ENCODE data around the gene SUGCT. TPM values are rescaled to one million over a fixed set of nuclear protein-coding genes. Genes with fewer than 3 reads are reported as not detected.
"Not testable (repeated sequence)": the region's sequence is repeated elsewhere in the genome, so short reads cannot be mapped to it uniquely, and the experiment has no call there.

SUGCT gene
- total RNA-seq, 1 donor from 2014 or later, result 9.9 TPM

DNA sequence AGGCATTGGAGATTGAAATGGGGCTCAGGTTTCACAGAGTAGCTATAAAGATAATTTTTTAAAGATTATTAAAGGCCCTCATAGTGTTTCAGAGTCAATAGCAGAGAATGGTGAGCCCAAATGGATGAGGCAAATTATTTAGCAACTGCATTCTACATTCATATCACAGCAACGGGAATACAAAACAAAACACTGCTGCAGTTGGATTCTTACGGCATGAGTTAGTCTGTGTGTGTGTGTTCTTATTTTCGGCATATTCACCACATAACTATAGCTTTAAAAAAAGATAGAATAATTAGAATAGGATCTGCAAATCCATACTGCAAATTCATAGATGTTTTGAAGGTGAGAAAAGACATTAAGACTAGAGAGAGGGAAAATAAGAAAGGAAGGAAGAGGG, 66.0 kb downstream of the SUGCT start:
- peak; percentile 23 for DNase-seq

DNA sequence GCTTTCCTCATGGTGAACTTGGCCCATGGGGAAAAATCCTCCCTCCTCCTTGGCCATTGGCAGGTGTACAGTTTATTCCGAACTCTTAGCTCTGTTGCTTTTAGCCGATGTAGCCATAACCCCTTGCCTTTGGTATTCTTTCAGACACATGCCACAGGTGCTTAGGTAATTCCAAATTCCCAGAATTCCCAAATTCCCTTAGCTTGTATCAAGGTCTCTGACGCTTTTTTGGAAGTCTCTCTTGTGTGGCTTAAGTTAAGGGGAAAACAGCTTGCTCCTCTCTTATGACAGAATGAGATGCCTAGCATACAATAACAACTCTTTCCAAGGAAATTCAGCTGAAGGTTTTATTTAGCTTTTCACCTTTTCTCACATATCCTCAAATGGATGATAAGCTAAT, 68.0 kb downstream of the SUGCT start:
- DNase-seq, result no peak

DNA sequence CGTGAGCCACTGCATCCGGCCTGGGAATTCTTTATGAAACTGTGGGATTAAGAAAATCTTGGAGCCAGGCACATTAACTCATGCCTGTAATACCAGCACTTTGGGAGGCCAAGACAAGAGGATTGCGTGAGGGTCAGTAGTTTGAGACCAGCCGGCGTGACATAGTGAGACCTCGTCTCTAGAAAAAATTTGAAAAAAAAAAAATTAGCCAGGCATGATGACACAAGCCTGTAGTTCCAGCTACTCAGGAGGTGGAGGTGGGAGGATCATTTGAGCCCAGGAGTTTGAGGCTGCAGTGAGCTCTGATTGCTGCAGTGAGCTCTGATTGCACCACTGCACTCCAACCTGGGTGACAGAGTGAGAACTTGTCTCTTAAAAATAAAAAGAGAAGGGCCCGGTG, 69.8 kb downstream of the SUGCT start:
- no peak for DNase-seq

DNA sequence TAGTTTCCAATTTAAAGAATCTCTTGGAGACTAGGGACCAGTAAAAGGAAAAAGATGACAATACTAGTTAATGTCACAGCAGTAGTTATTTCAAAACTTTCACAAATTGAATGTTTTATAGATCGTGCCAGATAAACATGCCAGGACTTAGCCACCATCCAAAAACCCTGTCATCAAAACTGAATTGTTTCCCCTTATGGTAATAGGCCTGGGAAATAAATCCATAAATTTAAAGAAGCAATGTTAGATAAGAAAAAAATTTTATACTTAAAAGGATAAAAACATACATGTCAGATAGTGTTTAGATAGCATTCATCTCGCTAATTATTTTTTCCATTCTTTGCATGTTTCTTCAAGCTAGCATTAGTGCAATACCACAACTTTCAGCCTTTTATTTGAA, 71.2 kb downstream of the SUGCT start:
- no peak for DNase-seq

DNA sequence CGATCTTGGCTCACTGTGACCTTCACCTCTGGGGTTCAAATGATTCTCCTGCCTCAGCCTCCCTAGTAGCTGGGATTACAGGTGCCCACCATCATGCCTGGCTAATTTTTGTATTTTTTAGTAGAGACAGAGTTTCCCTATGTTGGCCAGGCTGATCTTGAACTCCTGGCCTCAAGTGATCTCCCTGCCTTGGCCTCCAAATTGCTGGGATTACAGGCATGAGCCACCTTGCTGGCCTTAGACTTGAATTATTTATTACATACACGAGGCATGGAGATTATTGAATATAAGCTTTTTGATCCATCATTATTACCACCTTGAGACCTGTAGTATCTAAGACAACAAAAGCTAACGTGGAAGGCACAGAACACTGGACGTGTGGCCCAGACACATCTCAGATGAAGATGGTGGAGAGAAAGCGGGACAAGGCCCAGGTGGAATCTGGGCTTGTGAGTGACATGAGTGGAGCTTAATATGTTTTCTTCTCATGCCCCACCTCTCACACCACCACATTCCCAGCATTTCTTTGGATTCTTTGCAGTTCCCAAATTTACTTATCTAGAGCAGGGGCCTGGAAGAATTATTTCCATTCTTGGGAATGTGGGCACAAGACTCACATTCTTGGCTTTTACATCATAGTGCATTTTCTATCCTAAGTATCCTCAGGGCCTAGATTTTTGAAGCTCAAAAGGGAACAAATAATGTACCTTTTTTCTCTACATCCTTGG, 76.6 kb downstream of the SUGCT start:
- no peak for DNase-seq

DNA sequence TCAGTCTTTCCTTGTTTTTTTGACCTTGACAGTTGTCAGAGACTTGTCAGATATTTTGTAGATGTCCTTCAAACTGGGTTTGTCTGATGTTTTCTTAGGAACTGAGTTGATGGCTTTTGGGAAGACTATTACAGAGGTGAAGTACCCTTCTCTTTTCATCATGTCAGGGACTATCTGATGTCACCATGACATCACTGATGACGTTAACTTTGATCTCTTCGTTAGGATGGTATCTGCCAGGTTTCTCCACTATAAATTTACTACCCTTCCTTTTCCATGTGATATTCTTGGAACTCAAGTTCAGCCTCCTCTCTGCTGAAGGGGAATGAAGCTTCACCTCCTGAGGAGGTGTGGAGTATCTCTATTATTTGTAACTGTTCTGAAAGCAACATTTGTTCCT, 78.5 kb downstream of the SUGCT start:
- no peak for DNase-seq

DNA sequence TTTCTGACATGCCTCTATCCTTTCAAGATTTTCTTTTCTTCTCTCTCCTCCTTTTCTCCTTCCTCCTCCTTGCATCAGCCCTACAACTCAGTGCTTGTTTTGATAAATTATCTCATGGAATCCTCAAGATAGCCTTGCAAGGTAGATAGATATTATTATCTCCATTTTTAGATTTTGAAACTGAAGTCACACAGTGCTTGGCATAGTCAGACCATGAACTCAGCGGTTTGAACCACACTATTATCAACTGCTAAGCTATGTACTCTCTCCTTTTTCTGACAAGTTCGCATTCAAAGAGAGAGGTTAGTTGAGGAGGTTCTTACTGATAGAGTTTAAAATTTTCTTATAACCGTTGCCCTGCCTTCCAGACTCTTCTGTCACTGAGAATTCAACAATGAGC, 79.1 kb downstream of the SUGCT start:
- DNase-seq, result no peak

DNA sequence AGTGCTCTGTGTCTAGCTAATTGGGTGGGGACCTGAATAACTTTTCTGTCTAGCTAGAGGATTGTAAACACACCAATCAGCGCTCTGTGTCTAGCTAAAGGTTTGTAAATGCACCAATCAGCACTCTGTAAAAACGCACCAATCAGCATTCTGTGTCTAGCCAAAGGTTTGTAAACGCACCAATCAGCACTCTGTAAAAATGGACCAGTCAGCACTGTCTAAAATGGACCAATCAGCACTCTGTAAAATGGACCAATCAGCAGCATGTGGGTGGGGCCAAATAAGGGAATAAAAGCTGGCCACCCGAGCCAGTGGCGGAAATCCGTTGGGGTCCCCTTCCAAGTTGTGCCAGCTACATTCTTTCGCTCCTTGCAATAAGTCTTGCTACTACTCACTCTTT, 83.8 kb downstream of the SUGCT start:
- not testable (repeated sequence) for DNase-seq

DNA sequence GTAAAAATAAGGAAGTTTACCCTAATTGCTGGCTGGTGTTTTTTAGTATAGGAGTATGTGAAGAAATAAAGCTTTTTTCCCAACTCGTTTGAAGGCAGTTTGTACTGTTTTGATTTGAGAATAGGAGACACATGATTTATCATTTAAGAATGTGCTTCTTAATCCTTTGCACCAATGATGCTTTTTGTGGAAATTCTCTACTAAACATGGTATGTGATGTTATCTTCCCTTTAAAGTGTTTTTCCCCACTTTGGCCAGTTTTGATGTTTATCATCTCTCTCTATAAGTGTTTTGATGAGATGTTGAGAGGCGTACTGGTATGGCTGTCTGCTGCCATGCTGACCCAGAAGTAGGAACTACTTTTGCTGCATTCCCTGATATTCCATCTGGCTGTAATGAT, 85.1 kb downstream of the SUGCT start:
- no peak for DNase-seq

DNA sequence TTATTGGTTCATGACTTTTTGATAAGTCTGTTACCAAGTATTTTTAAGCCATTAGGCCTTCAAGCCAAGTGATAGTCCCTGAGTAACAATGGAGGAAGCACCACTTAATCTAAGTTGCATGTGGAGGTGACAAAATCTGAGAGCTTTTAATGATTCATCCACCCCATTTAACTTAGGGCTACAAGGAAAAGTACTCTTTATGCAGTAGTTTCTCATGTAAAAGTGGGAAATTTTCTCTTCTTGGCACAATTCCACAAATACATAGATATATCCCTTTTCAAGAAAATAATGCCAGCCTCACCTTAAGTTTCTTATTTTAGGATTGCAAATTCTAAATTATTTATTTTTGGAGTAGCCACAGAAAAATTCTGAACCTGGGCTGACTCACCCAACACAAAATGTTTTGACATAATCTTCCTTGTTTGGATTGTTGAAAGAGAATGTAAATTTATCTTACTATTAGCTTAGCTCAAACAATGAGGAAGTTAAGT, 85.7 kb downstream of the SUGCT start:
- no peak for DNase-seq

DNA sequence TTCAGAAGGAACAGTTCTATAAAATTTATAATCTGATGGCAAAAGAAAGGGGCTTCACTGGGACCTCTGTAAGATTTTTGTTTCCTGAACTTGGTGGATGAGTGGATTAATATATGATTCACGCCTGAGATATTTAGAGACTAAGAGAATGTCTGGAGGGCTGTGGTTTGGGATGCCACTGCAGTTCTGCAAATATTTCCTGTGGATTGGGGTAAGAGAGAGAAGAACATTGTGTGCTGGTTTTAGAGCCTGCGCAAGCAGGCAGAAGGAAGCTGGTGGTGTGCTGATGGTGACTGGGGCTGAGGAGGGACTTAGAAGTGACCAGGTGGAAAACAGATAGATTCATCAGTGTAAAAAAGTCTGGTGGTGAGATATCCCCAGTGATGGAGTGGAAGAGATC, 87.0 kb downstream of the SUGCT start:
- DNase-seq, result no peak

DNA sequence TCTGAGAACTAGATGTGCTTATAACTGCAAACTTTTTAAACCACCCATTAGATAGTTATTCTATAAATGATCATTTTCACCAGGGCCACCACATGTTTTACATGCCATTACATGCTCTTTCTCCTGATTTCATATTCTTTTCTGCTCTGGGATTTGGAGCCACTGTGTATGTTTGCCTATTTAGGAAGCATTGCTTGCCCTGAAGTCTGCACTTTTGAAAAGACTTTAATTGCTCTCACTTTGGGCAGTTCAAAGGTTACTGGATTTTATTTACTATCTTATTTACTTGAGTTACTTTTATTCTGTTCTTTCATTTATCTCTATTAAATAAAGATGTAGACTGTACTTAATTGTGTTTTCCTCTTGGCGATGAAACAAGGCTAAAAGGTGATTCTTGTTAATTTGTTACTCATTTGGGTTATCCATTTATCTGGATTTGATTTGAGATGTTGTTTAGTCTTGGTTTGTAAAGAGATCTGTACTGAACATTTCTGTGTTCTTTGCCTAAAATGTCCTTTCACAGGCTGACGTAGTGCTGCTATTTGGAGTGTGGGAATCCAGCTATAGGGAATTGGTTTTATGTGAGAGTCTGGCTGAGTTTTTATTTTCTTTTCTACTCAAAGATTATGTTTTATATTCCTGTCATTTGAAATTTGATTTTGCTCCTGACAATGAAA, 88.8 kb downstream of the SUGCT start:
- DNase-seq, result no peak

DNA sequence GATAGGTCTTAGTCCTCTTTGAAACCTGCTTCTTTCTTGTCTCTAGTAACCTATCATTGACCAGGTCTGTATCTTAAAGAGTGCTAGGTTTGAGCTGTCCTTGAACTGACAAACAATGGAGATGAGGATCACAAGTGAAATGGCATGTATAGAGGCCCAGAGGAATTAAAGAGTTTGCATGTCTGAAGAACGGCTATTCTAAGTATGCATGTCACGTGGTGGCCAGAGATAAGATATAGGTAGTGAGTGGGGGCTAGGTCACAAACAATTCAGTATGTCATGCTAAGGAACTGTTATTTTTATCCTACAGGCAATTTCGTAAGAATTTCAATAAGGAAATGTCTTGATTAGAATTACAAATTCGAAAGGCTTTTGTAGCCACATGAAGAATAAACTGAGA, 95.3 kb downstream of the SUGCT start:
- DNase-seq, result no peak

DNA sequence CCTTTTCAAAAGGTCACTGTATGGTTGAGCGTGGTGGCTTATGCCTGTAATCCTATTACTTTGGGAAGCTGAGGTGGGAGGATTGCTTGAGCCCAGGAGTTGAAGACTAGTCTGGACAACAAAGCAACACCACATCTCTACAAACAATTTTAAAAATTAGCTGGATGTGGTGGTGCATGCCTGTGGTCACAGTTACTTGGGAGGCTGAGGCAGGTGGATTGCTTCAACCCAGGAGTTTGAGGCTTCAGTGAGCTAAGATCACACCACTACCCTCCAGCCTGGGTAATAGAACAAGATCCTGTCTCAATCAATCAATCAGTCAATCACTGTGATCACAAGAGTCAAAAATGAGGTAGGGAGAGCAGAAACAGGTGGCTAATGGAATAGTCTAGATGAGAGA, 97.0 kb downstream of the SUGCT start:
- no peak for DNase-seq

DNA sequence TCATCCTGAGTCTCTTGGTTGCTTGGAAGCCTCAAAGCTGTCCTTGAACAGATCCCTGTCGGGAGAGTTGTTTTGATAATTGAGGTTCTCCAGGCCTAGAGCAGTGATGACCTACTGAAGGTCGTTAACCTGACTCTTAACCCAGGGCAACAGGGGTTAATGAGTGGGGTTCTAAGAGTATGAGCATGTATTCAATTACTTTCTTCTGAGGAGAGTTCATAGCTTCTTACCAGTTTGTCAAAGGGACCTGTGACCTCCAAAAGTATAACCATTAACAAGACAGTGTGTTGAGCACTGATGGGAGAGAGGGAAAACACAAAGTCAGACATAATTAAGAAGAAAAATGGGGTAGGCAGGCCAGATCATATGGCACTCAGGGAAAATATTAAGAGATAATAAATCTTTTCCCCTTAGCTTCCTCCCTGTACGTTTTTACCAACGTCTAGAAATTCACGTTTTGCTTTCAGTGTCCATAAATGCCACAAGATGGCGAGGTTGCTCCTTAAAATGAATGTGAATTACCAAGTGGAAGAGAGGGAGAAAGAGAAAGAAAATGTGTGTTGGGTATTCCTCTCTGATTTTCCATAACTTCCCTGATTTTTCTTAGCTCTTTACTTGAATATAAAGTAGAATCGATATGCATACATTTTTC, 97.6 kb downstream of the SUGCT start:
- DNase-seq, result peak; percentile 76

DNA sequence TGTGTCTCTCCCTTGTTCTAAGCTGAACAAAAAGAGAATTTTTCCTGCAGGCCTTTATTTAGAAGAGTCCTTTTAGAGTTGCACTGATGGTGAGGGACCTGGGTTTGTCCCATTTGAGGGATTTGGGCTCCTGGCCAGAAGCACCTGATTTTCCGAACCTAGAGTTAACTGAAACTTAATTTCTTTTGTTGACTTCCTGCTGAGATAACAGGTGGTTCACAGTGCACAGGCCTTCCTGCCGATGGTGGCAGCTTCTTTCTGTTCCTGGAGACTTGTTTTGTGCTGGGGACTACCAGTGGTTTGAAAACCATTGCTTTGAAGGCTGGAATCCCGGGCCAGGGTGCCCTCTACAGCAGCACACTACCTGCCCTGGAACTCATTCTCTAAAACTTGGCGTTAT, 99.2 kb downstream of the SUGCT start:
- DNase-seq, result no peak

DNA sequence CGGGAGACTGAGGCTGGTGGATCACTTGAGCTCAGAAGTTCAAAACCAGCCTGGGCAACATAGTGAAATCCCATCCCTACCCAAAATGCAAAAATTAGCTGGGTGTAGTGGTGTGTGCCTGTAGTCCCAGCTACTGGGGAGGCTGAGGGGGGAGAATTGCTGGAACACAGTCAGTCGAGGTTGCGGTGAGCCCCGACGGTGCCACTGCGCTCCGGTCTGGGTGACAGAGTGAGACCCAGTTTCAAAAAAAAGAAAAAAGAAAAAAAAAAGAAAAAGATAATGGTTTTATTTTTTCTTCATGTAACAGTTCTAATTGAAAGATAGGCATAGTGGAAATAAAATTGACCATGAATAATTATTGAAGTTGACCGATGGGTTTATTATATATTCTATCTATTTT, 99.9 kb downstream of the SUGCT start:
- DNase-seq, result no peak

DNA sequence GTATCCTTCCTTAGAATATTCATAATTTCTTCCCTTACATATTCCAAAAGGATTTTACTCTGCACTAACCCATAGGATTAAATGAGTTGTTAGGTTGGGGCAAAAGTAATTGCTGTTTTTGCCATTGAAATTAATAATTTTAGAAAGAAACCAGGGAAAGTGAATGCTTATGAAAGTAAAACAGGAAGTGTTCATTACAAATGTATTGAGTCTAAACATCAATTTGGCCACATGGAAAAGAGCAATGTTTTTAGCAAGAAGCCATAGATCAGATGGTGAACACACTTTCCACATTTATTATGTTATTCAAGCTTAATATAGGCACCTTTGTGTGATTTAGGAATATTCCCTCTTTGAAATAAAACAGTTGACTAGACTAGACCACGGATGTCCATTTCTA, 102.9 kb downstream of the SUGCT start:
- no peak for DNase-seq

DNA sequence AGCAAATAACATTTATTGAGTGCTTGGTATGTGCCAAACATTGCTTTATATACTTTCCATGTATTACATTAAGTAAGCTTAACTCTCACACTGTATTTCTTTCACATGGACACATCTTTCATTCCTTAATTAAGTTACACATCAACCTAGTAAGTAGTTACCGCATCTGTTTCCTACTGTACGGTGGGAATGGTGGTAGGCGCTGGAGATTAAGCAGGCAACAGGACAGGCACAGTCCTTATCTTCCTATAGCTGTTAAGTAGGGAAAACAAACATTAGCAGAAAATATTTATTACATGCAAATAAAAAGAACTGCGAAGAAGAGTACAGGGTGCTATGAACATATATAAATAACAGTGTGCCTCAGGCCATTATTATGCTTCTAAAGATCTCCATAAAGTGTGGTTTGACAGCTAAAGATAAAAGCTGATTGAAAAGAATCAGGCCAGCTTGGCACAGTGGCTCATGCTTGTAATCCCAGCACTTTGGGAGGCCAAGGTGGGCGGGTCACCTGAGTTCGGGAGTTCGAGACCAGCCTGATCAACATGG, 105.0 kb downstream of the SUGCT start:
- DNase-seq, result no peak

DNA sequence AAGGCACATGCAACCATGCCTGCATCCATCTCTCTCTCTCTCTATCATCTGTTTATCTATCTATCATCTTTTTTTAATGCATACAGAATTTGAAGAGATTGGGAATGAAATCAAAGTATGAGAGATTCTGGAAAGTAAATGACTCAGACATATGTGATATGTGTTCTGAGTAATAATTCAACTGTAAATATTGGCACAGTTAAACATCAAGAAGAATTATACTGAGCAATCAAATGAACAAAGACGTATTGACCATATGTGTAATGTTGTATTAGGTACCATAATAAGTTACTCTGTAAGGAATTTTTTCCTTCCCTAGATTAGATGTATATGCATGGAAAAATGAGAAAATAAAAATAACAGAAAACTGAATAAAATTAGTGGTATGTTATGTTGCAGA, 108.3 kb downstream of the SUGCT start:
- no peak for DNase-seq

DNA sequence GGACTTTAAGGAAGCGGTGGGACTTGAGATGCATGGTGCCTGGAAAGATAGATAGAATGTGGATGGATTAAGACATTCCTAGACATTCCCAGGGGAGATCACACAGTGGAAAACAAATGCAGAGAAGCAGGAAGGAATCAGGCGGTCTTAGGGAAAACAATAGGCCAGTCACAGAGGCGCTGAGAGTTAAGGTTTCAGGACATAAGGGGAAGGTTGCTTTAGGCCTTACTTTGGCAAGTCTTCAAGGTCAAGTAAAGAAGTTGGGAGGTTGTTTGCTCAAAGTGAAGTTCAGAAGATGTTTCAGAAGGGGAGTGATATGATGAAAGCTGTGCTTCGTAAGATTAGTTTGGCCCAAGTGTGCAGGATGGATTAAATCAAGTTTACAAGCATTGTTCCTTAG, 109.4 kb downstream of the SUGCT start:
- DNase-seq, result no peak

DNA sequence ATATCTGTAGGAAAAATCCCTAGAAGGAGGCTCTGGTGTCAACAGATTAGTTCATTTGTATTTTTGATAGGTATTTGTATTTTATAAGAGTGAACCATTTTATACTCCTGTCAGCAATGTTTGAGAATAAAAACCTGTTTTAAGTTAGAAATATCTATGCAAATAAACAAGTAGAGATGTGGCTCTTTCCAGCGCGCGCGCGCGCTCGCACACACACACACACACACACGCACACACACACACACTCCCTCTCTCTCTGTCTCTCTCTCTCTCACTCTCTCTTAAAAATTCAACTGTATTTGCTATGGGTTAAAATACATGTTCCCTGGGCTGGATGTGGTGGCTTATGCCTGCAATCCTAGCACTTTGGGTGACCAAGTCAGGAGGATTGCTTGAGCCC, 113.9 kb downstream of the SUGCT start:
- no peak for DNase-seq

DNA sequence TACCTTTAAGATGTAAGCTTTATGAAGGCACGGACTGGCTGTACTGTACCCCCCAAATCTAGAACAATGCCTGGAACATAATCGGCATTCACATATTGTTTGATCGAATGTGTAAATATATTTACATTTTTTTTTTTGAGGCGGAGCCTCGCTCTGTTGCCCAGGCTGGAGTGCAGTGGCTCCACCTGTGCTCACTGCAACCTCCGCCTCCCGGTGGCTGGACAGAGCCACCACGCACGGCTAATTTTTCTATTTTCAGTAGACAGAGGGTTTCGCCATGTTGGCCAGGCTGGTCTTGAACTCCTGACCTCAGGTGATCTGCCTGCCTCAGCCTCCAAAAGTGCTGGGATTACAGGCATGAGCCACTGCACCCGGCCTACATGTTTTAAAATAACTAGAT, 118.6 kb downstream of the SUGCT start:
- not testable (repeated sequence) for DNase-seq
